HepG2 (cell line): ENCODE data around the gene PIBF1. TPM values are rescaled to one million over a fixed set of nuclear protein-coding genes. Genes with fewer than 3 reads are reported as not detected.

Source experiments
- ATAC-seq: fragments of 200-7000 bp; cut with Tn5 transposase; 3 replicates; pipeline ENCODE4 v1.9.1; 2020; ENCODE audit warnings: mild to moderate bottlenecking, moderate library complexity
- BruUV-seq: library from RNA; stranded (reverse); fragments of 400-500 nt; replicated peaks from 2 replicates; lab custom pipeline; 2021; lab: Mats Ljungman, UMichigan
- CTCF ChIA-PET: fragments of 300-600 bp; formaldehyde crosslinking; extraction: SDS; loops from one replicate; lab custom pipeline; 2021; ENCODE audit warnings: low total read pairs, inconsistent platforms, low intra/inter-chr PET ratio; lab: Yijun Ruan, JAX
- POLR2A ChIA-PET: fragments of 350-600 bp; sonication (Branson Sonifier 250); formaldehyde crosslinking; loops from one replicate; lab custom pipeline; 2020; ENCODE audit warnings: antibody characterized with exemption, inconsistent platforms; lab: Yijun Ruan, JAX
- DNase-seq: peaks from one replicate; pipeline ENCODE4 v3.0.0-alpha.2; 2015; ENCODE audit warnings: low spot score
- FAIRE-seq: peaks from 3 replicates; lab custom pipeline; 2011; peaks lifted over from hg19 to GRCh38; lab: Jason Lieb, UNC
- H2AFZ ChIP-seq: one replicate; pipeline ENCODE4 v1.6.1; 2011; ENCODE audit warnings: low read length, inconsistent platforms
- H3K27ac ChIP-seq: fragments of 300-600 bp; 3 replicates; pipeline ENCODE4 v1.8.0; 2011; ENCODE audit warnings: mixed run types, mild to moderate bottlenecking, mixed read lengths, low read length, inconsistent platforms; ENCODE audit not compliant: insufficient read depth; ENCODE audit errors: extremely low read length
- H3K27me3 ChIP-seq, 2 experiments: fragments of 200-600 bp in 1 of 2; 2 replicates in 1 of 2; 3 replicates in 1 of 2; pipeline versions ENCODE4 v1.6.0 to v1.8.0; 2011; ENCODE audit warnings: low read length in 2 of 2, mild to moderate bottlenecking in 2 of 2, moderate library complexity in 2 of 2, inconsistent platforms in 1 of 2; ENCODE audit not compliant: insufficient read depth in 2 of 2, control insufficient read depth in 1 of 2
- H3K36me3 ChIP-seq, 2 experiments: fragments of 200-600 bp in 1 of 2; replicated peaks in 1 of 2; 2 replicates in 1 of 2; 3 replicates in 1 of 2; pipeline versions ENCODE4 v1.5.1 to v1.8.0; 2011; ENCODE audit warnings: low read length in 2 of 2, inconsistent platforms in 1 of 2; ENCODE audit not compliant: insufficient read depth in 2 of 2, control insufficient read depth in 1 of 2
- H3K4me1 ChIP-seq: 2 replicates; pipeline ENCODE4 v1.5.1; 2012; ENCODE audit warnings: low read length, inconsistent platforms; ENCODE audit not compliant: insufficient read depth
- H3K4me2 ChIP-seq: 2 replicates; pipeline ENCODE4 v1.6.0; 2011; ENCODE audit warnings: low read depth, low read length, inconsistent platforms
- H3K4me3 ChIP-seq, 3 experiments: fragments of 200-600 bp in 1 of 3; sonication (generic), shearing (Covaris generic) in 1 of 3; replicated peaks in 1 of 3; 2 replicates each; pipeline ENCODE4 v1.5.1; 2011 to 2016; ENCODE audit warnings: low read length in 3 of 3, inconsistent platforms in 2 of 3, low read depth in 2 of 3, mild to moderate bottlenecking in 2 of 3, control low read depth in 1 of 3, mixed read lengths in 1 of 3; ENCODE audit not compliant: insufficient read depth in 1 of 3
- H3K79me2 ChIP-seq: one replicate; pipeline ENCODE4 v1.6.1; 2011; ENCODE audit warnings: low read length, inconsistent platforms; ENCODE audit not compliant: insufficient read depth
- H3K9ac ChIP-seq: 2 replicates; pipeline ENCODE4 v1.6.0; 2011; ENCODE audit warnings: mild to moderate bottlenecking, low read depth, low read length, inconsistent platforms; ENCODE audit not compliant: insufficient read depth
- H3K9me3 ChIP-seq: 2 replicates; pipeline ENCODE4 v1.5.1; 2012; ENCODE audit warnings: mild to moderate bottlenecking, low read length
- H4K20me1 ChIP-seq: 2 replicates; pipeline ENCODE4 v1.6.0; 2011; ENCODE audit warnings: inconsistent platforms, mild to moderate bottlenecking, low read length, moderate library complexity; ENCODE audit not compliant: insufficient read depth
- ELF1 ChIP-seq: sonication (generic); formaldehyde crosslinking; IDR thresholded peaks from 2 replicates; pipeline ENCODE4 v1.4.0; 2020; ENCODE audit warnings: missing genetic modification reagents
- FOXC1 ChIP-seq: sonication (generic); formaldehyde crosslinking; IDR thresholded peaks from 2 replicates; pipeline ENCODE4 v1.8.0; 2022; ENCODE audit warnings: mild to moderate bottlenecking, missing genetic modification reagents, borderline replicate concordance
- MZF1 ChIP-seq: sonication (generic); formaldehyde crosslinking; IDR thresholded peaks from 2 replicates; pipeline ENCODE4 v1.8.1; 2023; ENCODE audit warnings: mild to moderate bottlenecking, missing genetic modification reagents, borderline replicate concordance
- PAWR ChIP-seq: sonication (generic); formaldehyde crosslinking; IDR thresholded peaks from 2 replicates; pipeline ENCODE4 v1.4.0; 2020; ENCODE audit warnings: missing genetic modification reagents, mild to moderate bottlenecking, borderline replicate concordance
- TCF12 ChIP-seq, 2 experiments: fragments of 450-650 bp in 1 of 2; sonication (generic) in 1 of 2; formaldehyde crosslinking in 1 of 2; IDR thresholded peaks; 2 replicates each; pipeline versions ENCODE4 v1.6.1 to v1.8.0; 2017 to 2022; ENCODE audit warnings: antibody characterized with exemption in 1 of 2, mild to moderate bottlenecking in 1 of 2, missing genetic modification reagents in 1 of 2, moderate library complexity in 1 of 2
- WIZ ChIP-seq: sonication (generic); formaldehyde crosslinking; IDR thresholded peaks from 2 replicates; pipeline ENCODE4 v1.5.1; 2020; ENCODE audit warnings: mild to moderate bottlenecking, missing genetic modification reagents
- ZBTB1 ChIP-seq: sonication (generic); formaldehyde crosslinking; IDR thresholded peaks from 2 replicates; pipeline ENCODE4 v1.4.0; 2020; ENCODE audit warnings: missing genetic modification reagents, borderline replicate concordance
- ZBTB26 ChIP-seq: IDR thresholded peaks from 2 replicates; pipeline ENCODE4 v1.6.1; 2016; ENCODE audit warnings: missing compliant biosample characterization, missing genetic modification reagents, borderline replicate concordance
- ZFY ChIP-seq: sonication (generic); formaldehyde crosslinking; IDR thresholded peaks from 2 replicates; pipeline ENCODE4 v1.4.0; 2020; ENCODE audit warnings: missing genetic modification reagents
- ZNF101 ChIP-seq: sonication (generic); formaldehyde crosslinking; IDR thresholded peaks from 2 replicates; pipeline ENCODE4 v1.4.0; 2020; ENCODE audit warnings: mild to moderate bottlenecking, low read depth, missing genetic modification reagents, borderline replicate concordance
- ZNF260 ChIP-seq: sonication (generic); formaldehyde crosslinking; IDR thresholded peaks from 2 replicates; pipeline ENCODE4 v1.4.0; 2020; ENCODE audit warnings: missing genetic modification reagents, low read depth, mild to moderate bottlenecking, borderline replicate concordance
- ZNF30 ChIP-seq: sonication (generic); formaldehyde crosslinking; IDR thresholded peaks from 2 replicates; pipeline ENCODE4 v1.5.0; 2020; ENCODE audit warnings: mild to moderate bottlenecking, missing genetic modification reagents
- ZNF430 ChIP-seq: sonication (generic); formaldehyde crosslinking; IDR thresholded peaks from 2 replicates; pipeline ENCODE4 v1.9.0; 2021; ENCODE audit warnings: mild to moderate bottlenecking, missing genetic modification reagents
- ZNF556 ChIP-seq: sonication (generic); formaldehyde crosslinking; IDR thresholded peaks from 2 replicates; pipeline ENCODE4 v1.4.0; 2020; ENCODE audit warnings: mild to moderate bottlenecking, missing genetic modification reagents, borderline replicate concordance
- ZNF772 ChIP-seq: sonication (generic); formaldehyde crosslinking; IDR thresholded peaks from 2 replicates; pipeline ENCODE4 v1.5.0; 2020; ENCODE audit warnings: mild to moderate bottlenecking, missing genetic modification reagents
- ZZZ3 ChIP-seq: sonication (generic); formaldehyde crosslinking; IDR thresholded peaks from 2 replicates; pipeline ENCODE4 v1.4.0; 2020; ENCODE audit warnings: missing genetic modification reagents, mild to moderate bottlenecking, borderline replicate concordance
- in situ Hi-C: cut with HindIII; loops from 2 replicates; pipeline ENCODE4 v1.10.0; 2017; ENCODE audit warnings: low pct_unique_long_range_greater_than_20kb; ENCODE audit not compliant: extremely low pct_ligation_motif_present
- intact Hi-C: fragments of 100-400 bp; cut with micrococcal nuclease; formaldehyde crosslinking; loops from one replicate; pipeline ENCODE4 v1.10.0; 2022; ENCODE audit not compliant: unreplicated experiment
- polyA plus RNA-seq, 8 experiments: library from polyadenylated mRNA; depleted of rRNA in 3 of 8; stranded (reverse) in 7 of 8; unstranded in 1 of 8; fragments of >200 nt; fragmentation: Illumina TruSeq in 4 of 8; extraction: Trizol in 4 of 8; gene quantifications; 2 replicates each; pipeline versions ENCODE4 v1.2.1 to v1.2.3, GENCODE V29; 2011 to 2016; ENCODE audit warnings: low read depth in 4 of 8, missing spikeins in 1 of 8, mixed read lengths in 1 of 8; ENCODE audit not compliant: insufficient read depth in 1 of 8
- total RNA-seq, 5 experiments: library from RNA; depleted of rRNA; stranded (reverse); fragments of >200 nt; fragmentation: Illumina TruSeq; extraction: Trizol; gene quantifications; 2 replicates each; pipeline ENCODE4 v1.2.3, GENCODE V29; 2016; ENCODE audit warnings: low read depth in 1 of 5
- TF ChIP-seq, protein P1 (sequence below): sonication (generic); formaldehyde crosslinking; IDR thresholded peaks from 2 replicates; pipeline ENCODE4 v1.8.0; 2023; ENCODE audit warnings: mild to moderate bottlenecking, missing genetic modification reagents
- TF ChIP-seq, protein P2 (sequence below): sonication (generic); formaldehyde crosslinking; IDR thresholded peaks from 2 replicates; pipeline ENCODE4 v1.5.1; 2020; ENCODE audit warnings: mild to moderate bottlenecking, moderate library complexity, missing genetic modification reagents

Gene PIBF1
- total and polyA plus RNA-seq, 2 of the 13 experiments (the other 11 are each of a cell fraction or from before 2014, with no cell fraction given): 4.2 to 15.8 TPM

GRCh38 chr13:72931311-72931710, 149.4 kb downstream of the PIBF1 start:
- H3K9me3 ChIP-seq: no peaks in the 10 kb centered on the region
- H3K9ac ChIP-seq: no peak overlapping the region
- ChIA-PET CTCF (no interaction called here), POLR2A (no interaction called here)
- H3K36me3 ChIP-seq: no peaks in the 10 kb centered on the region; a peak in 2 of 5 replicates
- in situ Hi-C loops (no loop called here), intact Hi-C loops (no loop called here)
- no peak overlapping the region for H2AFZ ChIP-seq
- H3K27me3 ChIP-seq: no peaks in the 10 kb centered on the region
- H3K4me3 ChIP-seq: no peak overlapping the region
- no TSS peak for BruUV-seq
- H3K4me1 ChIP-seq: no peaks in the 10 kb centered on the region
- FAIRE-seq (no peak), ATAC-seq (no peak), DNase-seq (no peak)
- TF ChIP-seq ZNF30 (CRISPR knock-in tag) (no peak), ZNF101 (CRISPR knock-in tag) (no peak), ZBTB26 (CRISPR knock-in tag) (no peak), ZBTB1 (CRISPR knock-in tag) (no peak), ZNF772 (no peak), WIZ (CRISPR knock-in tag) (no peak), ZNF556 (no peak), ELF1 (CRISPR knock-in tag) (no peak), TCF12 (IDR thresholded peaks at IDR 0.05) (no peak), TCF12 (CRISPR knock-in tag; IDR thresholded peaks at IDR 0.05) (no peak), ZNF430 (CRISPR knock-in tag) (no peak), ZFY (CRISPR knock-in tag) (no peak), ZNF260 (CRISPR knock-in tag) (no peak), FOXC1 (CRISPR knock-in tag) (no peak), ZZZ3 (CRISPR knock-in tag) (no peak), MZF1 (CRISPR knock-in tag) (no peak), PAWR (CRISPR knock-in tag) (no peak)
- TF ChIP-seq, protein P1, sequence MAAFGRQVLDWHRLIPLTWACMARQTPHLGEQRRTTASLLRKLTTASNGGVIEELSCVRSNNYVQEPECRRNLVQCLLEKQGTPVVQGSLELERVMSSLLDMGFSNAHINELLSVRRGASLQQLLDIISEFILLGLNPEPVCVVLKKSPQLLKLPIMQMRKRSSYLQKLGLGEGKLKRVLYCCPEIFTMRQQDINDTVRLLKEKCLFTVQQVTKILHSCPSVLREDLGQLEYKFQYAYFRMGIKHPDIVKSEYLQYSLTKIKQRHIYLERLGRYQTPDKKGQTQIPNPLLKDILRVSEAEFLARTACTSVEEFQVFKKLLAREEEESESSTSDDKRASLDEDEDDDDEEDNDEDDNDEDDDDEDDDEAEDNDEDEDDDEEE: no peak
- TF ChIP-seq, protein P2, sequence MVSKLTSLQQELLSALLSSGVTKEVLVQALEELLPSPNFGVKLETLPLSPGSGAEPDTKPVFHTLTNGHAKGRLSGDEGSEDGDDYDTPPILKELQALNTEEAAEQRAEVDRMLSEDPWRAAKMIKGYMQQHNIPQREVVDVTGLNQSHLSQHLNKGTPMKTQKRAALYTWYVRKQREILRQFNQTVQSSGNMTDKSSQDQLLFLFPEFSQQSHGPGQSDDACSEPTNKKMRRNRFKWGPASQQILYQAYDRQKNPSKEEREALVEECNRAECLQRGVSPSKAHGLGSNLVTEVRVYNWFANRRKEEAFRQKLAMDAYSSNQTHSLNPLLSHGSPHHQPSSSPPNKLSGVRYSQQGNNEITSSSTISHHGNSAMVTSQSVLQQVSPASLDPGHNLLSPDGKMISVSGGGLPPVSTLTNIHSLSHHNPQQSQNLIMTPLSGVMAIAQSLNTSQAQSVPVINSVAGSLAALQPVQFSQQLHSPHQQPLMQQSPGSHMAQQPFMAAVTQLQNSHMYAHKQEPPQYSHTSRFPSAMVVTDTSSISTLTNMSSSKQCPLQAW: no peak
- H3K27ac ChIP-seq: no peak overlapping the region
- H3K79me2 ChIP-seq: no peaks in the 10 kb centered on the region
- H4K20me1 ChIP-seq: no peaks in the 10 kb centered on the region
- H3K4me2 ChIP-seq: no peak overlapping the region
